Measurements from ENCODE around the gene IGFBP7. TPM values are rescaled to one million over a fixed set of nuclear protein-coding genes. Genes with fewer than 3 reads are reported as not detected.

IGFBP7 gene
- total and polyA plus RNA-seq, 10 of the 15 experiments (the other 5 are each of a cell fraction or from before 2014, with no cell fraction given), result 0.69 to 1.9 (median 1.4) TPM; not detected in 5

DNA sequence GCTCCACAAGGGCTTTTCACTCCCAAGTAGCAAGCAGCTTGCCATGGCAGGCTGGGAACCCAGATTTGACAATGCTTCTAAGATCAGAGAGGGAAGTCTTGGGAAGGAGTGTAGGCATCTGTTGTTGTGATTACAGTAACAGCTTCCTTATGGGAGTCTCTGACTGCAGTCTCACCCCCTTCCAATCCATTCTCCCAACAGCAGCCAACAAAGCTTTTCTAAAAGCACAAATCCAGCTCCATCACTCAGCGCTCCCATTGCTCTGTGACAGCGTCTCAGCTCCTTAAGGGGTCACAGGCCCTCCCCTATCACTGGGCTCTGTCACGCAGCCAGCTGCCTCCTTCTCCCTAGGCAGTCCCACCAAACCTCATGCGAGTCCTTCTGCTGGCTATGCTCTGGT lies 7.1 kb downstream of the IGFBP7 start:
- DNase-seq (ENCODE audit: low read depth, low spot score), result no peak
- H2AFZ ChIP-seq (ENCODE audit: control insufficient read depth, low read depth, low read length), result no peak overlapping the region
- no peak overlapping the region for H3K4me3 ChIP-seq
- no peak for FAIRE-seq
- H3K9ac ChIP-seq (ENCODE audit: control insufficient read depth, insufficient read depth, low read length), result no peak overlapping the region
- ChIA-PET CTCF (interaction anchor here (0.8 to 1.1 kb wide), 2 partner anchors 10 to 60 kb away, joined by 3 read pairs; no protein-coding TSS in a partner anchor), RAD21 (ENCODE audit: unreplicated experiment) (no interaction called here), SMC1A (ENCODE audit: uncharacterized antibody, unreplicated experiment) (no interaction called here), POLR2A (no interaction called here)
- no TSS peak for BruUV-seq (replicated peaks)
- intact Hi-C loops (cut with micrococcal nuclease; ENCODE audit: unreplicated experiment) (no loop called here), in situ Hi-C loops (cut with MboI) (no loop called here)
- no peak for TF ChIP-seq SREBF1 (IDR thresholded peaks at IDR 0.05; ENCODE audit: low read length)
- peaks cover 0 to 5% of the 10 kb centered on the region in 2 experiments; a peak in 3 of 4 replicates for H3K27me3 ChIP-seq (replicated peaks in 1 of 2; ENCODE audit: control insufficient read depth in 2 of 2, insufficient read depth in 2 of 2, low read length in 1 of 2)
- no peak overlapping the region for H3K27ac ChIP-seq (ENCODE audit: control insufficient read depth, insufficient read depth)
- no peaks in the 10 kb centered on the region for H3K36me3 ChIP-seq (ENCODE audit: control insufficient read depth in 2 of 2, insufficient read depth in 2 of 2, low read length in 1 of 2)
- no peaks in the 10 kb centered on the region for H4K20me1 ChIP-seq (ENCODE audit: control insufficient read depth, insufficient read depth)
- no peak overlapping the region for H3K4me2 ChIP-seq (ENCODE audit: control insufficient read depth, insufficient read depth)
- H3K79me2 ChIP-seq (ENCODE audit: control insufficient read depth, insufficient read depth, low read length), result no peaks in the 10 kb centered on the region
- no peaks in the 10 kb centered on the region for H3K9me3 ChIP-seq (replicated peaks; ENCODE audit: control insufficient read depth, insufficient read depth, low read length)
- ATAC-seq, result no peak
- H3K4me1 ChIP-seq (ENCODE audit: control insufficient read depth, insufficient read depth, low read length), result no peaks in the 10 kb centered on the region
- 30% methylated on average over 4 of the region's 4 CpGs for WGBS (ENCODE audit: insufficient coverage, insufficient replicate concordance, low lambda C conversion rate, missing lambda C conversion rate)

DNA sequence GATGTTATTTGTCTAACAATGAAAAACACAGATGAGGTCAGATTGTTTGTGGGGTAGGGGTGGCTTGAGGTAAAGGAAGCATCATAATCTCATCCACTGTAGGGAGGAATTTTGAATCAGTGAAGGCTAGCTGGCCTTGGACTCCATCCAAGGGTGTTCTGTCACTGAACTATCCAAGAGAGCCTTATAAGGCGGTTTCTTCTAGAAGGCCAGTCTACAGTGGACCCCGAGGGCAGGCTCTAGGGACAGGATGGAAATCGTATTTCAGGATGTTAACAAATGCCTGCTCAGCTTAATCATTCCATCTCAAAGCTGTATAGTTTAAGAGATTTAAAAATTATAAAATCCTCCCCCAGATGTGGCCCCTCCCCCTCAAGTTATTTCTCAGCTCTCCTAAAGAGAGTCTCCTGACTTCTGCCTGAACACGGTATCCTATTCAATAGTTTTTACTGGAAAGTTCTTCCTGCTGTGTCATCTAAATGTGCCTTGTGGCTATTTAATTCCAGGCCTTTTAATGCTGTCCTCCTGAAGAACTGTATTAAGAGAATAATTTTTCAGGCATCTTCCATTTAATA lies 8.0 kb downstream of the IGFBP7 start:
- intact Hi-C loops (cut with micrococcal nuclease; ENCODE audit: unreplicated experiment) (no loop called here), in situ Hi-C loops (cut with MboI) (no loop called here)
- ChIA-PET SMC1A (ENCODE audit: uncharacterized antibody, unreplicated experiment) (no interaction called here), POLR2A (no interaction called here), CTCF (no interaction called here), RAD21 (ENCODE audit: unreplicated experiment) (no interaction called here)
- Histone ChIP-seq H4K20me1 (ENCODE audit: control insufficient read depth, insufficient read depth) (no peaks in the 10 kb centered on the region), H3K36me3 (ENCODE audit: control insufficient read depth in 2 of 2, insufficient read depth in 2 of 2, low read length in 1 of 2) (no peaks in the 10 kb centered on the region), H3K4me1 (ENCODE audit: control insufficient read depth, insufficient read depth, low read length) (no peaks in the 10 kb centered on the region), H3K4me3 (no peak overlapping the region), H3K27ac (ENCODE audit: control insufficient read depth, insufficient read depth) (no peak overlapping the region), H2AFZ (ENCODE audit: control insufficient read depth, low read depth, low read length) (no peak overlapping the region), H3K9ac (ENCODE audit: control insufficient read depth, insufficient read depth, low read length) (no peak overlapping the region), H3K79me2 (ENCODE audit: control insufficient read depth, insufficient read depth, low read length) (no peaks in the 10 kb centered on the region), H3K4me2 (ENCODE audit: control insufficient read depth, insufficient read depth) (no peak overlapping the region), H3K27me3 (replicated peaks in 1 of 2; ENCODE audit: control insufficient read depth in 2 of 2, insufficient read depth in 2 of 2, low read length in 1 of 2) (peaks cover 0 to 5% of the 10 kb centered on the region in 2 experiments; a peak in 3 of 4 replicates), H3K9me3 (replicated peaks; ENCODE audit: control insufficient read depth, insufficient read depth, low read length) (no peaks in the 10 kb centered on the region)
- TF ChIP-seq SIN3A (IDR thresholded peaks at IDR 0.05; ENCODE audit: low read depth, low read length), result no peak
- TF ChIP-seq ZZZ3 (IDR thresholded peaks at IDR 0.05; ENCODE audit: control insufficient read depth, insufficient read length, low read depth), result no peak
- TF ChIP-seq ZBED1 (IDR thresholded peaks at IDR 0.05; ENCODE audit: borderline replicate concordance), result no peak
- no peak for TF ChIP-seq SMAD1 (IDR thresholded peaks at IDR 0.05; ENCODE audit: low read depth, partially characterized antibody)
- TF ChIP-seq, protein P1, sequence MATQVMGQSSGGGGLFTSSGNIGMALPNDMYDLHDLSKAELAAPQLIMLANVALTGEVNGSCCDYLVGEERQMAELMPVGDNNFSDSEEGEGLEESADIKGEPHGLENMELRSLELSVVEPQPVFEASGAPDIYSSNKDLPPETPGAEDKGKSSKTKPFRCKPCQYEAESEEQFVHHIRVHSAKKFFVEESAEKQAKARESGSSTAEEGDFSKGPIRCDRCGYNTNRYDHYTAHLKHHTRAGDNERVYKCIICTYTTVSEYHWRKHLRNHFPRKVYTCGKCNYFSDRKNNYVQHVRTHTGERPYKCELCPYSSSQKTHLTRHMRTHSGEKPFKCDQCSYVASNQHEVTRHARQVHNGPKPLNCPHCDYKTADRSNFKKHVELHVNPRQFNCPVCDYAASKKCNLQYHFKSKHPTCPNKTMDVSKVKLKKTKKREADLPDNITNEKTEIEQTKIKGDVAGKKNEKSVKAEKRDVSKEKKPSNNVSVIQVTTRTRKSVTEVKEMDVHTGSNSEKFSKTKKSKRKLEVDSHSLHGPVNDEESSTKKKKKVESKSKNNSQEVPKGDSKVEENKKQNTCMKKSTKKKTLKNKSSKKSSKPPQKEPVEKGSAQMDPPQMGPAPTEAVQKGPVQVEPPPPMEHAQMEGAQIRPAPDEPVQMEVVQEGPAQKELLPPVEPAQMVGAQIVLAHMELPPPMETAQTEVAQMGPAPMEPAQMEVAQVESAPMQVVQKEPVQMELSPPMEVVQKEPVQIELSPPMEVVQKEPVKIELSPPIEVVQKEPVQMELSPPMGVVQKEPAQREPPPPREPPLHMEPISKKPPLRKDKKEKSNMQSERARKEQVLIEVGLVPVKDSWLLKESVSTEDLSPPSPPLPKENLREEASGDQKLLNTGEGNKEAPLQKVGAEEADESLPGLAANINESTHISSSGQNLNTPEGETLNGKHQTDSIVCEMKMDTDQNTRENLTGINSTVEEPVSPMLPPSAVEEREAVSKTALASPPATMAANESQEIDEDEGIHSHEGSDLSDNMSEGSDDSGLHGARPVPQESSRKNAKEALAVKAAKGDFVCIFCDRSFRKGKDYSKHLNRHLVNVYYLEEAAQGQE (IDR thresholded peaks at IDR 0.05; ENCODE audit: low read depth, low read length), result no peak
- no peak for TF ChIP-seq DPF2 (IDR thresholded peaks at IDR 0.05)
- TF ChIP-seq ZNF384 (IDR thresholded peaks at IDR 0.05; ENCODE audit: borderline replicate concordance, low read depth, low read length), result no peak
- TF ChIP-seq, protein P2, sequence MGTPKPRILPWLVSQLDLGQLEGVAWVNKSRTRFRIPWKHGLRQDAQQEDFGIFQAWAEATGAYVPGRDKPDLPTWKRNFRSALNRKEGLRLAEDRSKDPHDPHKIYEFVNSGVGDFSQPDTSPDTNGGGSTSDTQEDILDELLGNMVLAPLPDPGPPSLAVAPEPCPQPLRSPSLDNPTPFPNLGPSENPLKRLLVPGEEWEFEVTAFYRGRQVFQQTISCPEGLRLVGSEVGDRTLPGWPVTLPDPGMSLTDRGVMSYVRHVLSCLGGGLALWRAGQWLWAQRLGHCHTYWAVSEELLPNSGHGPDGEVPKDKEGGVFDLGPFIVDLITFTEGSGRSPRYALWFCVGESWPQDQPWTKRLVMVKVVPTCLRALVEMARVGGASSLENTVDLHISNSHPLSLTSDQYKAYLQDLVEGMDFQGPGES (IDR thresholded peaks at IDR 0.05), result no peak
- TF ChIP-seq RAD51 (IDR thresholded peaks at IDR 0.05), result no peak
- no peak for TF ChIP-seq PML (IDR thresholded peaks at IDR 0.05; ENCODE audit: low read length)
- 23% methylated on average over 4 of the region's 4 CpGs for whole genome bisulfite sequencing (ENCODE audit: insufficient coverage, insufficient replicate concordance, low lambda C conversion rate, missing lambda C conversion rate)
- DNase-seq (ENCODE audit: low read depth, low spot score) (no peak), FAIRE-seq (no peak), ATAC-seq (no peak)
- BruUV-seq (replicated peaks), result no TSS peak

Data from GM12878 (cell line).